DMS 273 (cell line): ENCODE data around the gene TBC1D16.

Source experiments
- DNase-seq: peaks from one replicate; lab custom pipeline; 2025; ENCODE audit not compliant: unreplicated experiment; lab: John Stamatoyannopoulos, UW

TBC1D16 gene

GRCh38 chr17:80026359-80027042, 9.2 kb downstream of the TBC1D16 start:
- peak; percentile 54 for DNase-seq

GRCh38 chr17:80025796-80026195, 9.9 kb downstream of the TBC1D16 start:
- peak; percentile 44 for DNase-seq

GRCh38 chr17:80025140-80025539, 10.5 kb downstream of the TBC1D16 start:
- DNase-seq = peak; percentile 96

- DNase-seq = no peak
These were observed 11.3 kb downstream of the TBC1D16 start for GRCh38 chr17:80024206-80024972.

GRCh38 chr17:80023481-80024205, 12.0 kb downstream of the TBC1D16 start:
- peak; percentile 58 for DNase-seq

GRCh38 chr17:80021600-80021999, 14.1 kb downstream of the TBC1D16 start:
- no peak for DNase-seq

- DNase-seq = no peak
These were observed 16.6 kb downstream of the TBC1D16 start for GRCh38 chr17:80018917-80019651.

- no peak for DNase-seq
These were observed 18.3 kb downstream of the TBC1D16 start for GRCh38 chr17:80017226-80018010.

GRCh38 chr17:80012765-80013741, 22.6 kb downstream of the TBC1D16 start:
- DNase-seq = no peak

GRCh38 chr17:80011989-80012555, 23.6 kb downstream of the TBC1D16 start:
- no peak for DNase-seq

- DNase-seq = no peak
These were observed 25.3 kb downstream of the TBC1D16 start for GRCh38 chr17:80010283-80010858.

GRCh38 chr17:80009391-80010282, 26.0 kb downstream of the TBC1D16 start:
- no peak for DNase-seq

- DNase-seq = no peak
These were observed 26.8 kb downstream of the TBC1D16 start for GRCh38 chr17:80008848-80009247.

- DNase-seq = peak; percentile 92
These were observed 27.3 kb downstream of the TBC1D16 start for GRCh38 chr17:80008383-80008840.

GRCh38 chr17:80007939-80008338, 27.7 kb downstream of the TBC1D16 start:
- no peak for DNase-seq

GRCh38 chr17:80006811-80007752, 28.6 kb downstream of the TBC1D16 start:
- no peak for DNase-seq
